ENCODE data around the gene CRISP1. TPM values are rescaled to one million over a fixed set of nuclear protein-coding genes. Genes with fewer than 3 reads are reported as not detected.
"Not testable (repeated sequence)": the region's sequence is repeated elsewhere in the genome, so short reads cannot be mapped to it uniquely, and the experiment has no call there.

The CRISP1 gene
- total RNA-seq, 1 donor from 2014 or later = not detected

DNA sequence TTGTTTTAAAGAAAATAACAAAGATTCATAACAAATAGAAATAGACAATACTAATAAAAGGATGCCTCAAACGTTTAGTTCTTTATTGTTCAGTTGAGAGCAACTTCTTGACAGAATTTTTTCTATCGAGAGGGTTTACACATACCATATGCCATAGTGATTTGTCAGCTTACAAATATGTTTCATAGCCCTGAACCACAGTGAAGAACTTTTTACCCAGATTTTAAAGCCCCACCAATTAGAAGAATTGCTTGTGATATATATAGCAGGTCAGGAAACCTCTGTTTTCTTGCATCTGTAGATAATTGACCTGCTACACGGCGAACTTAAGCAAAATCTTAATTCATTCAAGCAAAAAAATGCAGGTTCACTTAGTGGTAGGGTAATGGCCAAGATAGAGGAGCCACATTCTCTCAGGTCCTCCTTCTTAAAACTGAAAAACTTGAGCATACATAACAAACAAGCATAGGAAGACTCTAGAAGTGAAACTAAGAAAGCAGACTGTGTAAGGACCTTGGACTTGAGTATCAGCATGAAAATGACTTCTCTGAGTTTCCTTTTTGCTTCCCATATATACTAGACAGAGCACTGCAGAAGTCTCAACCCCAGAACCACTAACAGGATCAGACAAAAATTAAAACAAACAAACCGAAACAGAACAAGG is 39.5 kb downstream of the CRISP1 start:
- Mint-ChIP-seq H3K27ac (no peak overlapping the region), H3K4me3 (ENCODE audit: low read depth) (no peak overlapping the region), H3K36me3 (ENCODE audit: low read depth) (no peaks in the 10 kb centered on the region), H3K9me3 (no peaks in the 10 kb centered on the region), H3K4me1 (ENCODE audit: low read depth) (no peaks in the 10 kb centered on the region), H3K27me3 (ENCODE audit: low read depth) (no peaks in the 10 kb centered on the region)
- DNase-seq (ENCODE audit: low spot score) = no peak
- intact Hi-C loops (cut with micrococcal nuclease) = no loop called here

DNA sequence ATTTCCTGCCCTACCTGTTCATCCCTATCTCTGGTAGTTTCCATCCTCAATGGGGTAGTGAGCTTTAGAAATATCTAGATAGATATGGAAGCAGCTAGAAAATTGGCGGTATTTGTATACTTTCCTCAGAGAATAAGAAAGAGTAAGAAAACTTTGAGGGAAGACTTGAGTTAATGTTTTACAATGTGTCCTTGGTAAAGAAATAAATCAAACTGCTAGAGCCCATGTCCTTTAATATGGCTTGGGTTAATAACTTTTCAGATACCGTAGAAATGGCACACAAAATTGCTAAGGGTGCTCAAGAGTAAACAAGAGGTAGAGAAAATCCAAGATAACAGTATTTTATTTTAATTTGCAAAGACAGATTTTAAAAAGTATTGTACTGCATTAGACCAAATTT is 51.2 kb downstream of the CRISP1 start:
- no peak overlapping the region for H3K4me3 Mint-ChIP-seq (ENCODE audit: low read depth)
- intact Hi-C loops (cut with micrococcal nuclease) = no loop called here
- no peaks in the 10 kb centered on the region for H3K27me3 Mint-ChIP-seq (ENCODE audit: low read depth)
- no peak overlapping the region for H3K27ac Mint-ChIP-seq
- no peaks in the 10 kb centered on the region for H3K9me3 Mint-ChIP-seq
- no peaks in the 10 kb centered on the region for H3K4me1 Mint-ChIP-seq (ENCODE audit: low read depth)
- no peaks in the 10 kb centered on the region for H3K36me3 Mint-ChIP-seq (ENCODE audit: low read depth)
- no peak for DNase-seq (ENCODE audit: low spot score)

DNA sequence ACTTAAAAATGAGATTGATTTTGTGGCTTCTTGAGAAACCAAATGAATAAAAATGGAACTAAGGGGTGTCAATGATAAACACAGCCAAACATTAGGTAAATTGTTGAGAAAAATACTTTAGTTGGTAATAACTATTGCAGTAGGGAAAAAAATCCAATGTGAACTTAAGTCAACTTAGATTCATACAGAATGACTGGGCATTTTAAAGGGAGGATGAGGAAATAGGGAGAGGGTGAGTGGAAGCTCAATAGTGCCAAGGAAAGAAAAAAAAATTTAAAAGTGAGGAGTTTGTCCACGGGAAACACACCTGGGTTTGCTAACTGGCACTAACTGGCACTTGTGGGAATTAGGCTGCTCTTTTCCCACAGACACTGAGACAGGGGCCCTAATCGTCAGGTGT is 53.1 kb downstream of the CRISP1 start:
- H3K27me3 Mint-ChIP-seq (ENCODE audit: low read depth) = no peaks in the 10 kb centered on the region
- intact Hi-C loops (cut with micrococcal nuclease) = no loop called here

DNA sequence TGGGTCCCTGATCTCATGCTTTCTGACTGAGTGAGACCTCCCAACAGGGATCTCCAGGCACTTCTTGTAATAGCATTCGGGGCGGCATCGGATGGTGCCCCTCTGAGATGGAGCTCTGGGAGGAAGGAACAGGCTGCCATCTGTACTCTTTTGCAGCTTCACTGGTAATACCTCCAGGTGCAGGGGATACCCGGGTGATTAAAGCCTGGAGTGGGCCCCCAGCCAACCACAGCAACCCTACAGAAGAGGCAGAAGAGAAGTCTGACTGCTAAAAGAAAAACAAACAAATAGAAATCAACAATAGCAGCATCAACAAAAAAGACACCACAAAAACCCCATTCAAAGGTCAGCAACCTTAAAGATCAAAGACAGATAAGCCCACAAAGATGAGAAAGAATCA is 60.2 kb downstream of the CRISP1 start:
- no peaks in the 10 kb centered on the region for H3K4me1 Mint-ChIP-seq (ENCODE audit: low read depth)
- DNase-seq (ENCODE audit: low spot score) = no peak
- intact Hi-C loops (cut with micrococcal nuclease) = no loop called here
- no peak overlapping the region for H3K27ac Mint-ChIP-seq
- H3K36me3 Mint-ChIP-seq (ENCODE audit: low read depth) = no peaks in the 10 kb centered on the region
- no peaks in the 10 kb centered on the region for H3K9me3 Mint-ChIP-seq
- no peak overlapping the region for H3K4me3 Mint-ChIP-seq (ENCODE audit: low read depth)
- no peaks in the 10 kb centered on the region for H3K27me3 Mint-ChIP-seq (ENCODE audit: low read depth)

More for the DNA sequence above, 53.1 kb downstream of the CRISP1 start:
- no peak for DNase-seq (ENCODE audit: low spot score)
- Mint-ChIP-seq H3K4me3 (ENCODE audit: low read depth) (no peak overlapping the region), H3K9me3 (no peaks in the 10 kb centered on the region), H3K27ac (no peak overlapping the region), H3K4me1 (ENCODE audit: low read depth) (no peaks in the 10 kb centered on the region), H3K36me3 (ENCODE audit: low read depth) (no peaks in the 10 kb centered on the region)

DNA sequence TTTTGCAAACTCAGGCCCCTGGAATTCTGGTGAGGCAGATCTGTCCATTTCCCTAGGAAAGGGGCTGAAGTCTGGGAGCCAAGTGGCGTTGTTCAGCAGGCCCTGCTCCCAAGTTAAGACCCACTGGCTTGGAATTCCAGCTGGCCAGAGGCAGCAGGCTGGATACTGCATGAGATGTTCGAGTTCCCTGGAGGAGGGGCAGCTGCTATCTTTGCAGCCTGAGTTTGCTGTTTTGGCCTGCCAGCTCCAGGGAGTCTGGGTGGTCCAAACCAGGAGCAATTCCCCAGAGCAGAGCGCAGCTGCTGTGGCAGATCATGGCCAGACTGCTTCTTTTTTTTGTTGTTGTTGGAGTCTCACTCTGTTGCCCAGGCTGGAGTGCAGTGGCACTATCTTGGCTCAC is 61.1 kb downstream of the CRISP1 start:
- intact Hi-C loops (cut with micrococcal nuclease) = no loop called here
- no peak overlapping the region for H3K4me3 Mint-ChIP-seq (ENCODE audit: low read depth)
- H3K9me3 Mint-ChIP-seq = no peaks in the 10 kb centered on the region
- H3K27ac Mint-ChIP-seq = no peak overlapping the region
- H3K36me3 Mint-ChIP-seq (ENCODE audit: low read depth) = no peaks in the 10 kb centered on the region
- DNase-seq (ENCODE audit: low spot score) = no peak
- no peaks in the 10 kb centered on the region for H3K4me1 Mint-ChIP-seq (ENCODE audit: low read depth)
- no peaks in the 10 kb centered on the region for H3K27me3 Mint-ChIP-seq (ENCODE audit: low read depth)

DNA sequence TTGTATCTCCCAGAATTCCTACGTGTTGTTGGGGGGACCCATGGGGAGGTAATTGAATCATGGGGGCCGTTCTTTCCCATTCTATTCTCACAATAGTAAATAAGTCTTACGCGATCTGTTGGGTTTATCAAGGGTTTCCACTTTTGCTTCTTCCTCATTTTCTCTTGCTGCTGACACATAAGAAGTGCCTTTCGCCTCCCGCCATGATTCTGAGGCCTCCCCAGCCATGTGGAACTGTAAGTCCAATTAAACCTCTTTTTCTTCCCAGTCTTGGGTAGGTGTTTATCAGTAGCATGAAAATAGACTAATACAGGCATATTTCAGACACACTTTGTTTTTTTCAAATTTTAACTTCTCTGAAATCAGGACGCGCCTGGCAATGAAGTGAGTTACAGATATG is 64.8 kb downstream of the CRISP1 start:
- Mint-ChIP-seq H3K4me1 (ENCODE audit: low read depth) (no peaks in the 10 kb centered on the region), H3K27me3 (ENCODE audit: low read depth) (no peaks in the 10 kb centered on the region), H3K9me3 (no peaks in the 10 kb centered on the region), H3K36me3 (ENCODE audit: low read depth) (no peaks in the 10 kb centered on the region), H3K27ac (no peak overlapping the region), H3K4me3 (ENCODE audit: low read depth) (no peak overlapping the region)
- DNase-seq (ENCODE audit: low spot score) = no peak
- intact Hi-C loops (cut with micrococcal nuclease) = no loop called here

DNA sequence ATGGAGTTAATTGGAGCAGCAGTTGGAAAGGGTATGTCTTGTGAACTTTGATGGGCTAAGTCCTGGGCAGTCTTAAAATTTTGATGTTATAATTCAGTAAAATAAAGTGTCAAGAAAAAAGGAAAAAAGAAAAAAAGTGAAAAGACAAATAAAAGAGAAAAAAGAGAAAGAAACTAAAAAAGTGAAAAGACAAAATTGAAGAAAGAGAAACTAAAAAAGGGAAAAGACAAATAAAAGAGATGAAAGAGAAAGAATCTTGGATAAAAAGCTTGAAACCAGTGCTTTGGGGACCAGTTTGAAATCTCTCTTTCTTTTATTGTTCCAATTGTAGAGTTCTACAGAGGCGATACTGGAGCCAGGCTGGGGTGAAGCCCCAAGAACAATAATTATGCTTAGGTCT is 67.2 kb downstream of the CRISP1 start:
- Mint-ChIP-seq H3K4me3 (ENCODE audit: low read depth) (no peak overlapping the region), H3K27ac (no peak overlapping the region), H3K9me3 (no peaks in the 10 kb centered on the region), H3K4me1 (ENCODE audit: low read depth) (no peaks in the 10 kb centered on the region), H3K27me3 (ENCODE audit: low read depth) (no peaks in the 10 kb centered on the region), H3K36me3 (ENCODE audit: low read depth) (no peaks in the 10 kb centered on the region)
- DNase-seq (ENCODE audit: low spot score) = no peak
- intact Hi-C loops (cut with micrococcal nuclease) = no loop called here

DNA sequence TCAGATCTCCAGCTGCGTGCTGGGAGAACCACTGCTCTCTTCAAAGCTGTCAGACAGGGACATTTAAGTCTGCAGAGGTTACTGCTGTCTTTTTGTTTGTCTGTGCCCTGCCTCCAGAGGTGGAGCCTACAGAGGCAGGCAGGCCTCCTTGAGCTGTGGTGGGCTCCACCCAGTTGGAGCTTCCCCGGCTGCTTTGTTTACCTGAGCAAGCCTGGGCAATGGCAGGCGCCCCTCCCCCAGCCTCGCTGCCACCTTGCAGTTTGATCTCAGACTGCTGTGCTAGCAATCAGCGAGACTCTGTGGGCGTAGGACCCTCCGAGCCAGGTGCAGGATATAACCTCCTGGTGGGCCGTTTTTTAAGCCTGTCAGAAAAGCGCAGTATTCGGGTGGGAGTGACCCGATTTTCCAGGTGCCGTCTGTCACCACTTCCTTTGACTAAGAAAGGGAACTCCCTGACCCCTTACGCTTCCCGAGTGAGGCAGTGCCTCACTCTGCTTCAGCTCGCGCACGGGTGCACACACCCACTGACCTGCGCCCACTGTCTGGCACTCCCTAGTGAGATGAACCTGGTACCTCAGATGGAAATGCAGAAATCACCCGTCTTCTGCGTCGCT is 69.4 kb downstream of the CRISP1 start:
- intact Hi-C loops (cut with micrococcal nuclease); H3K9me3 Mint-ChIP-seq; H3K27me3 Mint-ChIP-seq (ENCODE audit: low read depth); H3K27ac Mint-ChIP-seq; H3K36me3 Mint-ChIP-seq (ENCODE audit: low read depth); H3K4me3 Mint-ChIP-seq (ENCODE audit: low read depth); DNase-seq (ENCODE audit: low spot score); H3K4me1 Mint-ChIP-seq (ENCODE audit: low read depth): not testable (repeated sequence)

DNA sequence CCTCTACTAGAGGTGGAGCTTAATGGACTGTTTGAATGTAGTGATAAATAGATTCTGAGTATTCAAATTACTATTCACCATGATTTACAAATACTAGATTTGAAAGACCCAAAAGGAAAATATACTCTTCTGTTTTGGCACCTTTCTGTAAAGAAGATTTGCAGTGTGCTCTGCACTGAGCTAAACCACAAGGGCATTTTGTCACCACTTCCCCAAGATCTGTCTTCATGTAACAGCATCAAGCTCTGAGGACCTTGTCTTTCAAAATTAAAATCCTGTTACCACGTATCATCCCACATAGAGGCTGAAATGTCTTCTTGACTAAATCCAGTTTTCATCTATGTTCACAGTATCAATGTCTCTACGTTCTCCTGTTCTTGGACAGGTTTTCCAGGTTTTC is 76.0 kb downstream of the CRISP1 start:
- H3K27ac Mint-ChIP-seq = no peak overlapping the region
- no peak overlapping the region for H3K4me3 Mint-ChIP-seq (ENCODE audit: low read depth)
- H3K36me3 Mint-ChIP-seq (ENCODE audit: low read depth) = no peaks in the 10 kb centered on the region
- intact Hi-C loops (cut with micrococcal nuclease) = no loop called here
- H3K9me3 Mint-ChIP-seq = no peaks in the 10 kb centered on the region
- H3K27me3 Mint-ChIP-seq (ENCODE audit: low read depth) = no peaks in the 10 kb centered on the region
- H3K4me1 Mint-ChIP-seq (ENCODE audit: low read depth) = no peaks in the 10 kb centered on the region
- no peak for DNase-seq (ENCODE audit: low spot score)

DNA sequence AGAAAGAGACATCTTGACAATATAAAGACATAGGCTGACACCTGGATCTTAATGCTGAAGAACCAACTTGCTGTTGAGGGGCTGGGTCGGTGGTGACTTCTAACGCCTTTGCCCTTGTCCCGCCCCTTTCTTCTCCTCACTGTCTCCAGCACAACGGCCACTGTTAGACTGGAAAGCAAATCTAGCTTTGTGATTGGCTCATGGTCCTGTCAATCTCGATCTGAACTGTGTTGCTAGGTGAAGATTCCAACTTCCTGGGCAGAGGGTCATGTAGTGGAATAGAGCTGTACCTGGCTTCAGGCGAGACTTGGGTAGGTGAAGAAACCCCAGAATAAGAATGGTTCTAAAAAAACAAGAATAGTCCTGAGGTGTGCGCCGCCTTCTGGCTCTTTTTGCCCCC is 79.2 kb downstream of the CRISP1 start, which contains the start of gene PGK2:
Gene PGK2 (minus strand): TSS at position 110 of the 400 bp plus-strand sequence. CDS start 98 bp downstream, at position 12.
- intact Hi-C loops (cut with micrococcal nuclease) = no loop called here
- no peaks in the 10 kb centered on the region for H3K9me3 Mint-ChIP-seq
- no peak within 1 kb of the TSS for H3K4me3 Mint-ChIP-seq (ENCODE audit: low read depth)
- H3K4me1 Mint-ChIP-seq (ENCODE audit: low read depth) = no peaks in the 10 kb centered on the region
- no peaks in the 10 kb centered on the region for H3K27me3 Mint-ChIP-seq (ENCODE audit: low read depth)
- H3K36me3 Mint-ChIP-seq (ENCODE audit: low read depth) = no peaks in the 10 kb centered on the region
- no peak for DNase-seq (ENCODE audit: low spot score)
- H3K27ac Mint-ChIP-seq = no peak within 1 kb of the TSS

DNA sequence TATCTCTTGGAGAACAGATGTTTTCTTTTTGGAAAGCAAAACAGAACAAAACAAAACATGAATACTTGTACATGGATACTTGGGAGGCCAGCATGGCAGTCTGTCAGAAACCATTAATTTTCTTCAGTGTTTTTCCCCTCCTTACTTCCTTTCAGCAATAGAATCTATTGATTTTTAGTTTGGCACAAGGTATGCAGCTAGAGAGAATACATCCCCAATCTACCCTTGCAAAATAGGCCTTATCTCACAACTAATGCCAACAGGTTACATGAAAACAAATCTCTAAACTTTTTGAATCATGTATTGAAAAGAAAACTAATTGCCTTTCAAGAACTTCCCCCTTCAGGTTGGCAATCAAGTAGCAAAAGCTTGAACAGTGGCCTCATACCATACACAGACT is 82.1 kb downstream of the CRISP1 start:
- no peaks in the 10 kb centered on the region for H3K9me3 Mint-ChIP-seq
- intact Hi-C loops (cut with micrococcal nuclease) = no loop called here
- H3K4me3 Mint-ChIP-seq (ENCODE audit: low read depth) = no peak overlapping the region
- no peak overlapping the region for H3K27ac Mint-ChIP-seq
- H3K4me1 Mint-ChIP-seq (ENCODE audit: low read depth) = no peaks in the 10 kb centered on the region
- no peaks in the 10 kb centered on the region for H3K36me3 Mint-ChIP-seq (ENCODE audit: low read depth)
- no peaks in the 10 kb centered on the region for H3K27me3 Mint-ChIP-seq (ENCODE audit: low read depth)
- DNase-seq (ENCODE audit: low spot score) = no peak
